Suprapubic skin (tissue), 3 donors: ENCODE results near the gene IFNK.

Experiments
- CTCF ChIP-seq, 2 donors: fragments of 200-600 bp in 1 of 2; fragments of 450-650 bp in 1 of 2; sonication (generic) in 1 of 2; IDR thresholded peaks; one replicate each; pipeline ENCODE4 v1.5.1; 2016 to 2019; ENCODE audit warnings: antibody characterized with exemption in 2 of 2, mild to moderate bottlenecking in 1 of 2, moderate library complexity in 1 of 2
- POLR2AphosphoS5 ChIP-seq, 3 donors: sonication (generic); formaldehyde crosslinking; IDR thresholded peaks; one replicate each; pipeline ENCODE4 v1.6.1; 2017; ENCODE audit warnings: antibody characterized with exemption in 3 of 3

- TF ChIP-seq POLR2AphosphoS5 (IDR thresholded peaks at IDR 0.05) = no peak
- TF ChIP-seq CTCF (IDR thresholded peaks at IDR 0.05) = no peak
Observed at GRCh38 chr9:27556470-27556869, 32.4 kb downstream of the IFNK start.
